Spleen (tissue), 3 donors: Measurements from ENCODE around the gene TRNP1.

Experiments used
- POLR2A ChIP-seq, 3 donors: fragments of 450-650 bp; IDR thresholded peaks; one replicate each; pipeline ENCODE4 v1.5.1; 2017; ENCODE audit warnings: antibody characterized with exemption in 3 of 3, mild to moderate bottlenecking in 1 of 3
- POLR2AphosphoS5 ChIP-seq, 3 donors: sonication (generic); formaldehyde crosslinking; IDR thresholded peaks; one replicate each; pipeline ENCODE4 v1.5.1; 2017; ENCODE audit warnings: antibody characterized with exemption in 3 of 3

DNA sequence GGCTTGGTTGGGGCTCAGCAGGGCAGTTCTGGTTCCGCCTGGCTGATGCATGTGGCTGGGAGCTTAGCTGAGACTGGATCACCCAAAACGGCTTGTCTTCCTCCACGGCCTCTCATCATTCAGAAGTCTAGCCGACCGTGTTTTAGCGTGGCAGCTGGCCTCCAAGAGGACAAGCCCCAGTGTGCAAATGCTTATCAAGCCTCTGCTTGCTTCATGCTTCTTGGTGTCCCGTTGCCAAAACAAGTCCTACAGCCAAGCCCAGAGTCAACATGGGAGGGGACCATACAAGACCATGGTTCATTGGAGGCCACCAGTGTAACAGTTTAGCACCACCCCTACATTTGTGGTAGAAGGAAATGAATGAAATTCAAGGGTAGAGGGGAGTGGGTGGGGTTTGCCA lies 22.7 kb upstream of the TRNP1 start:
- TF ChIP-seq POLR2A (IDR thresholded peaks at IDR 0.05) (no peak), POLR2AphosphoS5 (IDR thresholded peaks at IDR 0.05) (no peak)
